ENCODE measurements around the gene BACH2. TPM values are rescaled to one million over a fixed set of nuclear protein-coding genes. Genes with fewer than 3 reads are reported as not detected.

Gene BACH2
- total RNA-seq, 2 donors from 2014 or later, result 5.2 to 5.7 TPM

DNA sequence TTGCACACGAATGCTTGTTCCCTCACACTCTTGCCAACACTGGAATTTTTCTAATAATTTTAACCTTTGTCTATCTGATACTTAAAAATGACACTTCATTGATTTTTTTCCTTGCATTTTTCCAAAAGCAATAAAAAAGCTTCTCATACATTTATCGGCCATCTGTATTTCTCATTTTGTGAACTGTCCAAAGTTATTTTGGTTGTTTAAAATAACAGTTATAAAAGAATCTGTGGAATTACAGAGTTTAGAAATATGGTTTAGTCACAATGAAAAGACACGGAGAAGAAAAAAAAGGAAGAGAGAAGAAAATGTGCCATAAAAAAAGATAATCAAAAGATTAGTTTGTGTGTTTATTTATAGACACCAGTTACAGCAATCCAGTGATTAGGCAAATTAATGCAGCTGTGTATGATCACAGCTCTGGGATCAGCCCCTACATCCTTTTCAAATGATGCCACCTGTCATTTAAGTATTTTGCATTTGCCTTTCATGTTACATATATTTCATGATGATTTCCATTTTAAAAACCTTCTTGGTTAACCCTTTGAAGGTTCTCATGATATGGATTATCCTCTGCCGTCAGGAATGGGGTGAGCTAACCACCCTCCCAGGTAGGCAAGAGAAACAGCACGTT, 171.7 kb downstream of the BACH2 start:
- no peak overlapping the region for H3K4me3 ChIP-seq
- intact Hi-C loops (cut with DNase I), result no loop called here
- no peak for DNase-seq (ENCODE audit: low spot score)
- no peaks in the 10 kb centered on the region for H3K9me3 ChIP-seq
- no peak overlapping the region for H3K27ac ChIP-seq
- no peaks in the 10 kb centered on the region for H3K36me3 ChIP-seq
- TF ChIP-seq POLR2AphosphoS5 (IDR thresholded peaks at IDR 0.05) (no peak), POLR2A (IDR thresholded peaks at IDR 0.05) (no peak)
- TF ChIP-seq, protein P1, sequence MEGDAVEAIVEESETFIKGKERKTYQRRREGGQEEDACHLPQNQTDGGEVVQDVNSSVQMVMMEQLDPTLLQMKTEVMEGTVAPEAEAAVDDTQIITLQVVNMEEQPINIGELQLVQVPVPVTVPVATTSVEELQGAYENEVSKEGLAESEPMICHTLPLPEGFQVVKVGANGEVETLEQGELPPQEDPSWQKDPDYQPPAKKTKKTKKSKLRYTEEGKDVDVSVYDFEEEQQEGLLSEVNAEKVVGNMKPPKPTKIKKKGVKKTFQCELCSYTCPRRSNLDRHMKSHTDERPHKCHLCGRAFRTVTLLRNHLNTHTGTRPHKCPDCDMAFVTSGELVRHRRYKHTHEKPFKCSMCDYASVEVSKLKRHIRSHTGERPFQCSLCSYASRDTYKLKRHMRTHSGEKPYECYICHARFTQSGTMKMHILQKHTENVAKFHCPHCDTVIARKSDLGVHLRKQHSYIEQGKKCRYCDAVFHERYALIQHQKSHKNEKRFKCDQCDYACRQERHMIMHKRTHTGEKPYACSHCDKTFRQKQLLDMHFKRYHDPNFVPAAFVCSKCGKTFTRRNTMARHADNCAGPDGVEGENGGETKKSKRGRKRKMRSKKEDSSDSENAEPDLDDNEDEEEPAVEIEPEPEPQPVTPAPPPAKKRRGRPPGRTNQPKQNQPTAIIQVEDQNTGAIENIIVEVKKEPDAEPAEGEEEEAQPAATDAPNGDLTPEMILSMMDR (IDR thresholded peaks at IDR 0.05), result no peak
- H3K4me1 ChIP-seq (replicated peaks), result no peaks in the 10 kb centered on the region
- no peaks in the 10 kb centered on the region for H3K27me3 ChIP-seq (replicated peaks; ENCODE audit: insufficient read depth)
- 69% methylated on average over 5 of the region's 5 CpGs for WGBS

DNA sequence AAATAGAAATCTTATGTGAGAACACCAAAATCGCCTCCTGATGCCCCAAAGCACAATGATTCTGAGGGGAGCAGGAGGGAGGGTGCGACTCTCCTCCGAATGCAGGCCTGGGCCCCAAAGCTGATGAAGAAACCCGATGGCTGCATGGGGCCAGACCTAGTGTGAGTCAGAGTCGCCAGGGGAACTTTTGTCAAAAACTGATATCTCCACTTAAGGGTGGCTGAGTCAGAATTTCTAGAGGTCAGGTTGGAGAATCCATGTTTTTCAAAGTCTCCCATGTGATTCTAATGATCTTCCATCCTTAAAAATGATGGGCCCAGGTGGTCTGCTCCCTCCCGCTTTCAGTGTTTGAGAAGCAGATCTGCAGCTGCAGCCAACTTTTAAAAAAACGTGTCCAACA, 172.8 kb downstream of the BACH2 start:
- H3K4me1 ChIP-seq (replicated peaks), result no peaks in the 10 kb centered on the region
- TF ChIP-seq POLR2AphosphoS5 (IDR thresholded peaks at IDR 0.05) (no peak), POLR2A (IDR thresholded peaks at IDR 0.05) (no peak)
- TF ChIP-seq, protein P1 (IDR thresholded peaks at IDR 0.05), result no peak
- no peaks in the 10 kb centered on the region for H3K36me3 ChIP-seq
- no peak for DNase-seq (ENCODE audit: low spot score)
- no peaks in the 10 kb centered on the region for H3K9me3 ChIP-seq
- intact Hi-C loops (cut with DNase I), result no loop called here
- H3K27me3 ChIP-seq (replicated peaks; ENCODE audit: insufficient read depth), result no peaks in the 10 kb centered on the region
- 89% methylated on average over 7 of the region's 7 CpGs for WGBS
- H3K27ac ChIP-seq, result no peak overlapping the region
- H3K4me3 ChIP-seq, result no peak overlapping the region

DNA sequence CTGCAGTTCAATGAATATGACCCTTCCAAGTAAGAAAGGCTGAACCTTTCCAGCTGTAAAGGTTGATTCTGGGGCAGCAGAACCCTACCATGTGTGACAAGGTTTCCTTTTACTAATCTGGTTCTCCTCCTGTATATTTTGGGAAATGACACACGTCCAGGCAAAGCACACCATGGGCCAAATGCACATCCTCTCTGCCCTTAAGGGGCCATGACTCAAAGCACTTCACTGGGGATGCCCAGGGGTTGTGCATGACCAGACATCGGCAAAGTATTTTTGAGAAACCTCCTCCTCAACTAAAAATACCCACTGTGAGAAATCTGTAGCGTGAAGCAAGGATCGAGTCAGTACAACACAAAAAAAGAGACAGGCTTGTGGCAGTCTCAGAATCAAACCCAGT, 174.7 kb downstream of the BACH2 start:
- TF ChIP-seq POLR2A (IDR thresholded peaks at IDR 0.05) (no peak), POLR2AphosphoS5 (IDR thresholded peaks at IDR 0.05) (no peak)
- TF ChIP-seq, protein P1 (IDR thresholded peaks at IDR 0.05), result no peak
- WGBS, result 92% methylated on average over 4 of the region's 4 CpGs
- H3K27me3 ChIP-seq (replicated peaks; ENCODE audit: insufficient read depth), result no peaks in the 10 kb centered on the region
- no peak for DNase-seq (ENCODE audit: low spot score)
- H3K27ac ChIP-seq, result no peak overlapping the region
- H3K36me3 ChIP-seq, result no peaks in the 10 kb centered on the region
- H3K9me3 ChIP-seq, result no peaks in the 10 kb centered on the region
- no peak overlapping the region for H3K4me3 ChIP-seq
- intact Hi-C loops (cut with DNase I), result no loop called here
- no peaks in the 10 kb centered on the region for H3K4me1 ChIP-seq (replicated peaks)

DNA sequence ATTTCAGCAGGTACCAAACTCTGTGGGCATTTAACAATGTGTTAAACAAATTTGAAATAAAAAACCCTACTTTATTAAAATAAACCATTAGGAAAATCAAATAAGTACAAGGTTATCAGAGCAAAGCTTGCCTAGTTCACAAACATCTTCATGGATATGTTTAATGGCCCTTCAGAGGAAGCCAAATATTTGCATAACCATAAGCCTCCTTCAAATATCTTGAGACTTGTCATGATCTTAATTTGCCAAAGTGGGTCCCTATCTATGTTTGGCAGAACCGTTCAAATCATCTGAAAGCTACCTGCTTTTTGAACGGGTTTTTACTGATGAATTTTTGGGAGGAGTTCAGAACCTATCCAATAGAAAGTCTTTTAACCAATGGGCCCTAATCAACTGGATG, 176.3 kb downstream of the BACH2 start:
- H3K9me3 ChIP-seq, result no peaks in the 10 kb centered on the region
- intact Hi-C loops (cut with DNase I), result no loop called here
- H3K27me3 ChIP-seq (replicated peaks; ENCODE audit: insufficient read depth), result no peaks in the 10 kb centered on the region
- no peak for DNase-seq (ENCODE audit: low spot score)
- no peak overlapping the region for H3K4me3 ChIP-seq
- 66% methylated on average over 2 of the region's 2 CpGs for WGBS
- H3K36me3 ChIP-seq, result no peaks in the 10 kb centered on the region
- TF ChIP-seq POLR2A (IDR thresholded peaks at IDR 0.05), result no peak
- TF ChIP-seq, protein P1 (IDR thresholded peaks at IDR 0.05), result no peak
- H3K27ac ChIP-seq, result no peak overlapping the region
- no peaks in the 10 kb centered on the region for H3K4me1 ChIP-seq (replicated peaks)

DNA sequence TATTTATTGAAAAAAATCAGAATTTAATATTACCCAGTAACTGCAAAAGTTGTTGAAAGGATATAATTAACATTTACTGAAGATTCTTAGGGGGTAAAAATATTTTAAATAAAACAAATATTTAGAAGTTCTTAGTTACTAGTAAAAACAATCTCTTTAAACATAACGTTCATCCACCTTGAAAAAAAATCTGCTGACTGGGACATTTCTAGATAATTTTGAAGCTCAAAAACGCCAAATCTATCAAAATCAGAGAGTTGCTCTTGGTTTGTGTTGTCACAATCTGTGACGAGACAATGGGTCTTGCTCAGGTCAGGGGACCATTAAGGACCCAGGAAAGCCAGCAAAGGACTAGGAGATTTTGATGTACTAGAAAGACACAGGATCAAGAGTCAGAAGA, 177.0 kb downstream of the BACH2 start:
- no peaks in the 10 kb centered on the region for H3K36me3 ChIP-seq
- H3K4me1 ChIP-seq (replicated peaks), result no peaks in the 10 kb centered on the region
- no peak for DNase-seq (ENCODE audit: low spot score)
- no peaks in the 10 kb centered on the region for H3K27me3 ChIP-seq (replicated peaks; ENCODE audit: insufficient read depth)
- TF ChIP-seq, protein P1 (IDR thresholded peaks at IDR 0.05), result no peak
- no peak for TF ChIP-seq POLR2A (IDR thresholded peaks at IDR 0.05)
- no peak for TF ChIP-seq POLR2AphosphoS5 (IDR thresholded peaks at IDR 0.05)
- WGBS, result 91% methylated on average over 3 of the region's 3 CpGs
- intact Hi-C loops (cut with DNase I), result no loop called here
- H3K9me3 ChIP-seq, result no peaks in the 10 kb centered on the region
- no peak overlapping the region for H3K4me3 ChIP-seq
- H3K27ac ChIP-seq, result no peak overlapping the region
